Measurements from ENCODE around the gene IGFL4.
"Not testable (repeated sequence)": the region's sequence is repeated elsewhere in the genome, so short reads cannot be mapped to it uniquely, and the experiment has no call there.

Gene IGFL4

GRCh38 chr19:46040952-46041500, at the start of gene IGFL4:
Gene IGFL4 (minus strand): TSS chr19:46041002. CDS start chr19:46040962, 40 bp downstream.
- DNase-seq: peak; percentile 93

GRCh38 chr19:46090444-46090843, 49.6 kb upstream of the IGFL4 start:
- DNase-seq: no peak

- no peak for DNase-seq
Observed at GRCh38 chr19:46089432-46089831, 48.6 kb upstream of the IGFL4 start.

- no peak for DNase-seq
Observed at GRCh38 chr19:46088101-46088500, 47.3 kb upstream of the IGFL4 start.

- no peak for DNase-seq
Observed at GRCh38 chr19:46085888-46086287, 45.1 kb upstream of the IGFL4 start.

GRCh38 chr19:46082728-46083050, 41.9 kb upstream of the IGFL4 start:
- no peak for DNase-seq

- no peak for DNase-seq
Observed at GRCh38 chr19:46081928-46082727, 41.3 kb upstream of the IGFL4 start.

GRCh38 chr19:46080561-46080960, 39.8 kb upstream of the IGFL4 start:
- no peak for DNase-seq

- no peak for DNase-seq
Observed at GRCh38 chr19:46079576-46079975, 38.8 kb upstream of the IGFL4 start.

GRCh38 chr19:46078573-46079332, 38.0 kb upstream of the IGFL4 start:
- not testable (repeated sequence) for DNase-seq

GRCh38 chr19:46077815-46078167, 37.0 kb upstream of the IGFL4 start:
- DNase-seq: no peak

- peak; percentile 70 for DNase-seq
Observed at GRCh38 chr19:46076951-46077814, 36.4 kb upstream of the IGFL4 start.

- no peak for DNase-seq
Observed at GRCh38 chr19:46076031-46076880, 35.5 kb upstream of the IGFL4 start.

- DNase-seq: no peak
Observed at GRCh38 chr19:46073268-46073922, 32.6 kb upstream of the IGFL4 start.

- no peak for DNase-seq
Observed at GRCh38 chr19:46069806-46070341, 29.1 kb upstream of the IGFL4 start.

GRCh38 chr19:46068345-46069258, 27.8 kb upstream of the IGFL4 start:
- DNase-seq: no peak

- DNase-seq: no peak
Observed at GRCh38 chr19:46067691-46068090, 26.9 kb upstream of the IGFL4 start.

GRCh38 chr19:46066471-46066870, 25.7 kb upstream of the IGFL4 start:
- no peak for DNase-seq

GRCh38 chr19:46065486-46066071, 24.8 kb upstream of the IGFL4 start:
- peak; percentile 19 for DNase-seq

GRCh38 chr19:46063201-46063600, 22.4 kb upstream of the IGFL4 start:
- DNase-seq: no peak

Data from DMS79 (cell line).